ENCODE results near the gene PCP4.

Gene PCP4

GRCh38 chr21:39855595-39855994 lies 11.6 kb upstream of the PCP4 start:
- H3K27ac ChIP-seq, result no peak overlapping the region
- H2AFZ ChIP-seq, result no peak overlapping the region
- H3K36me3 ChIP-seq (ENCODE audit: control insufficient read depth, insufficient read depth, low read length), result no peaks in the 10 kb centered on the region
- no peaks in the 10 kb centered on the region for H3K27me3 ChIP-seq (ENCODE audit: control insufficient read depth, insufficient read depth, low read length)
- no peaks in the 10 kb centered on the region for H3K9me3 ChIP-seq (ENCODE audit: control insufficient read depth, low read length)
- H3K4me2 ChIP-seq (ENCODE audit: low read length), result no peak overlapping the region
- no peak overlapping the region for H3K4me3 ChIP-seq (ENCODE audit: low read depth, low read length)
- no peaks in the 10 kb centered on the region for H3K79me2 ChIP-seq
- H3K9ac ChIP-seq, result no peak overlapping the region
- no peaks in the 10 kb centered on the region for H3K4me1 ChIP-seq
- TF ChIP-seq, protein P1, sequence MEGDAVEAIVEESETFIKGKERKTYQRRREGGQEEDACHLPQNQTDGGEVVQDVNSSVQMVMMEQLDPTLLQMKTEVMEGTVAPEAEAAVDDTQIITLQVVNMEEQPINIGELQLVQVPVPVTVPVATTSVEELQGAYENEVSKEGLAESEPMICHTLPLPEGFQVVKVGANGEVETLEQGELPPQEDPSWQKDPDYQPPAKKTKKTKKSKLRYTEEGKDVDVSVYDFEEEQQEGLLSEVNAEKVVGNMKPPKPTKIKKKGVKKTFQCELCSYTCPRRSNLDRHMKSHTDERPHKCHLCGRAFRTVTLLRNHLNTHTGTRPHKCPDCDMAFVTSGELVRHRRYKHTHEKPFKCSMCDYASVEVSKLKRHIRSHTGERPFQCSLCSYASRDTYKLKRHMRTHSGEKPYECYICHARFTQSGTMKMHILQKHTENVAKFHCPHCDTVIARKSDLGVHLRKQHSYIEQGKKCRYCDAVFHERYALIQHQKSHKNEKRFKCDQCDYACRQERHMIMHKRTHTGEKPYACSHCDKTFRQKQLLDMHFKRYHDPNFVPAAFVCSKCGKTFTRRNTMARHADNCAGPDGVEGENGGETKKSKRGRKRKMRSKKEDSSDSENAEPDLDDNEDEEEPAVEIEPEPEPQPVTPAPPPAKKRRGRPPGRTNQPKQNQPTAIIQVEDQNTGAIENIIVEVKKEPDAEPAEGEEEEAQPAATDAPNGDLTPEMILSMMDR (IDR thresholded peaks at IDR 0.05), result no peak

GRCh38 chr21:39860600-39860999 lies 6.6 kb upstream of the PCP4 start:
- H3K9ac ChIP-seq, result no peak overlapping the region
- H3K4me3 ChIP-seq (ENCODE audit: low read depth, low read length), result no peak overlapping the region
- TF ChIP-seq, protein P1 (IDR thresholded peaks at IDR 0.05), result no peak
- H3K36me3 ChIP-seq (ENCODE audit: control insufficient read depth, insufficient read depth, low read length), result no peaks in the 10 kb centered on the region
- H3K27me3 ChIP-seq (ENCODE audit: control insufficient read depth, insufficient read depth, low read length), result no peaks in the 10 kb centered on the region
- no peaks in the 10 kb centered on the region for H3K4me1 ChIP-seq
- no peak overlapping the region for H2AFZ ChIP-seq
- H3K79me2 ChIP-seq, result no peaks in the 10 kb centered on the region
- no peaks in the 10 kb centered on the region for H3K9me3 ChIP-seq (ENCODE audit: control insufficient read depth, low read length)
- no peak overlapping the region for H3K4me2 ChIP-seq (ENCODE audit: low read length)
- H3K27ac ChIP-seq, result no peak overlapping the region

DNA sequence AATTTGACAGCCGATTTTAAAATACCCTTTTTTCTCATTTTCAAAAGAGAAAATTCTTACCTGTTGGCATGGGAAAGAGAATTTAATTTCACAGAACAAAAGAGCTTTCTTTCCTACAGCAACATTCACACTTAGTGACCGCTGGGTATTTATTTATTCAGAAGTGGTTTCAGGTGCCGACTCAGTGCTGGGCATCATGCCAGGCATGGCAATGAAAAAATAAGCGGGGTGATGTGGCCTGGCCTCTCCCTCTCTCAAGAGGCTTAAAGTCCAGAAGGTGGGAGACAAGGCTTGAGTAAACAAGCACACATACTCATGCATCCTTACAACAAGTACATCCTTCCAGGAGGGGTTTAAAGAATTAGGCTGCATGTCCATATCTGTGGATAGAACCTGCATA lies 4.1 kb upstream of the PCP4 start:
- Histone ChIP-seq H2AFZ (no peak overlapping the region), H3K9me3 (ENCODE audit: control insufficient read depth, low read length) (no peaks in the 10 kb centered on the region), H3K36me3 (ENCODE audit: control insufficient read depth, insufficient read depth, low read length) (no peaks in the 10 kb centered on the region), H3K4me1 (no peaks in the 10 kb centered on the region), H3K27me3 (ENCODE audit: control insufficient read depth, insufficient read depth, low read length) (no peaks in the 10 kb centered on the region), H3K4me2 (ENCODE audit: low read length) (no peak overlapping the region), H3K9ac (no peak overlapping the region), H3K4me3 (ENCODE audit: low read depth, low read length) (no peak overlapping the region), H3K27ac (no peak overlapping the region), H3K79me2 (no peaks in the 10 kb centered on the region)
- TF ChIP-seq, protein P1 (IDR thresholded peaks at IDR 0.05), result no peak

DNA sequence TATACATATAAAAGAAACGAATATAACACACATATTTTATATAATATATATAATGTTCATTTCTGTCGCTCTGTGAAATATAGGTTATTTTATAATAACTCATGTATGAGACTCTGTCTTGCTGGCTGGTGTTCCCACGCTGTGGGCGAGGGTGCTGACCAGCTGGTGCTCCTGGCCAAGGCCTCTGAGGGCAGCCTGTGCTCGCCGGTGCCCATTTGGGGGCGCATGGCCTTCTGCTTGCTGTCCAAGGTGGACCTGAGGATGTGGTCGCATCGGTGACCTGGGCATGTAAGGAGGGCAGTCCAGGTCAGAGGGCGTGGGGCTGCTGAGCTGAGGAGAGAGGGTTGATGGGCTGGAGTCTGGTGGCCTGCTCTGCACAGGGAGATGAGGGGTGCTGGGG lies 1.1 kb upstream of the PCP4 start:
- H3K9ac ChIP-seq, result no peak overlapping the region
- H3K4me2 ChIP-seq (ENCODE audit: low read length), result no peak overlapping the region
- no peak overlapping the region for H2AFZ ChIP-seq
- H3K79me2 ChIP-seq, result no peaks in the 10 kb centered on the region
- no peaks in the 10 kb centered on the region for H3K9me3 ChIP-seq (ENCODE audit: control insufficient read depth, low read length)
- H3K4me3 ChIP-seq (ENCODE audit: low read depth, low read length), result no peak overlapping the region
- no peaks in the 10 kb centered on the region for H3K36me3 ChIP-seq (ENCODE audit: control insufficient read depth, insufficient read depth, low read length)
- no peaks in the 10 kb centered on the region for H3K4me1 ChIP-seq
- TF ChIP-seq, protein P1 (IDR thresholded peaks at IDR 0.05), result no peak
- H3K27ac ChIP-seq, result no peak overlapping the region
- H3K27me3 ChIP-seq (ENCODE audit: control insufficient read depth, insufficient read depth, low read length), result no peaks in the 10 kb centered on the region

GRCh38 chr21:39869141-39869818 lies 2.0 kb downstream of the PCP4 start:
- Histone ChIP-seq H3K9ac (no peak overlapping the region), H3K27ac (no peak overlapping the region), H3K9me3 (ENCODE audit: control insufficient read depth, low read length) (no peaks in the 10 kb centered on the region), H2AFZ (no peak overlapping the region), H3K27me3 (ENCODE audit: control insufficient read depth, insufficient read depth, low read length) (no peaks in the 10 kb centered on the region), H3K4me2 (ENCODE audit: low read length) (no peak overlapping the region), H3K36me3 (ENCODE audit: control insufficient read depth, insufficient read depth, low read length) (no peaks in the 10 kb centered on the region), H3K79me2 (no peaks in the 10 kb centered on the region), H3K4me3 (ENCODE audit: low read depth, low read length) (no peak overlapping the region), H3K4me1 (no peaks in the 10 kb centered on the region)
- TF ChIP-seq, protein P1 (IDR thresholded peaks at IDR 0.05), result no peak
